WI38 (cell line): ENCODE measurements around the gene LY6G6F.

ENCODE experiments used
- H3K4me3 ChIP-seq: 2 replicates; pipeline ENCODE4 v1.5.1; 2011; ENCODE audit warnings: low read depth, mild to moderate bottlenecking, control low read depth, low read length
- TF ChIP-seq, protein P1 (sequence below): IDR thresholded peaks from 2 replicates; pipeline ENCODE4 v1.5.1; 2012; ENCODE audit warnings: low read depth, mild to moderate bottlenecking, control low read depth, low read length

LY6G6F gene

DNA sequence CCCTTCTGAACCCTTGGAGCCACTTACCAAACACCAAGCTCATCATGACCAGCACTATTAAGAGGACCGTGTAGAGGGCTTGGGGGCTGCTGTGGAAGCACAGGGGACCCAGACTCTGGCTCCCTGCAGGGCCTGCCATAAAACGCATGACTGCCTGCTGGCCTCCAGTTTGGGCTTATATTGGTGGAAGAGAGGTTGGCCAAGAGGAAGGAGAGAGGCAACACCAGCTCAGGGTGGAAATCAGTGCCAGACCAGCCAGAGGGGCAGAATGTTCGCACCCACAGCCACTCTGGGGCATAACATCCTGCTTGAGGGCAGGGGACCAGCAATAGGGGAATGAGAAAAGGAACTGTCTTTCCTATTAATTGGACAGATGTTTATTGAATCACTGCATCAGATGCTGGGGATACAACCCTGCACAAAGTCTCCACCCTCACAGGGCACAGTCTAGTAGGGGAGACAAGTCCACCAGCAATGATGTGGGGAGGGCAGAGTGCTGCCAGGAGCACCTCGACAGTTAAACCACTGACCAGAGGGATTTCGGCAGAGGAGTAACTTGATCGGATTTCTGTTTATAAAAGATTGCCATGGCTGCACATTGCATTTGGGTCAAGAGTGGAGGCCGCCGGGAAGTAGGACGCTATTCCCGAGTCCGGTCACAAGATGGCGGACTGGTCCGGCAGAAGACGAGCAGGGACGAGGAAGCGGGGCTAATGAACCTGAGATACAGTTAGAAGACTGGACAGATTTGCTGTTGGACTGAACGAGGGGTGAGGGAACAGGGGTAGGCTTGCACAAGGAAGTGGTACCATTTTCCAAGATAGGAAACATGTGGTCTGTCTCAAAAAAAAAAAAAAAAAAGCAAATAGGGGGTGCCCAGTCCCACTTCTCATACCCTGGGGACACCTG lies 26.2 kb upstream of the LY6G6F start, which contains the start of gene LY6G5C:
Gene LY6G5C, minus strand, starts transcription at position 842 of the 909 bp plus-strand sequence. Its CDS starts 694 bp downstream, at position 148.
- TF ChIP-seq, protein P1, sequence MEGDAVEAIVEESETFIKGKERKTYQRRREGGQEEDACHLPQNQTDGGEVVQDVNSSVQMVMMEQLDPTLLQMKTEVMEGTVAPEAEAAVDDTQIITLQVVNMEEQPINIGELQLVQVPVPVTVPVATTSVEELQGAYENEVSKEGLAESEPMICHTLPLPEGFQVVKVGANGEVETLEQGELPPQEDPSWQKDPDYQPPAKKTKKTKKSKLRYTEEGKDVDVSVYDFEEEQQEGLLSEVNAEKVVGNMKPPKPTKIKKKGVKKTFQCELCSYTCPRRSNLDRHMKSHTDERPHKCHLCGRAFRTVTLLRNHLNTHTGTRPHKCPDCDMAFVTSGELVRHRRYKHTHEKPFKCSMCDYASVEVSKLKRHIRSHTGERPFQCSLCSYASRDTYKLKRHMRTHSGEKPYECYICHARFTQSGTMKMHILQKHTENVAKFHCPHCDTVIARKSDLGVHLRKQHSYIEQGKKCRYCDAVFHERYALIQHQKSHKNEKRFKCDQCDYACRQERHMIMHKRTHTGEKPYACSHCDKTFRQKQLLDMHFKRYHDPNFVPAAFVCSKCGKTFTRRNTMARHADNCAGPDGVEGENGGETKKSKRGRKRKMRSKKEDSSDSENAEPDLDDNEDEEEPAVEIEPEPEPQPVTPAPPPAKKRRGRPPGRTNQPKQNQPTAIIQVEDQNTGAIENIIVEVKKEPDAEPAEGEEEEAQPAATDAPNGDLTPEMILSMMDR, result peak; percentile 54
- peak within 1 kb of the TSS; percentile 57 for H3K4me3 ChIP-seq

DNA sequence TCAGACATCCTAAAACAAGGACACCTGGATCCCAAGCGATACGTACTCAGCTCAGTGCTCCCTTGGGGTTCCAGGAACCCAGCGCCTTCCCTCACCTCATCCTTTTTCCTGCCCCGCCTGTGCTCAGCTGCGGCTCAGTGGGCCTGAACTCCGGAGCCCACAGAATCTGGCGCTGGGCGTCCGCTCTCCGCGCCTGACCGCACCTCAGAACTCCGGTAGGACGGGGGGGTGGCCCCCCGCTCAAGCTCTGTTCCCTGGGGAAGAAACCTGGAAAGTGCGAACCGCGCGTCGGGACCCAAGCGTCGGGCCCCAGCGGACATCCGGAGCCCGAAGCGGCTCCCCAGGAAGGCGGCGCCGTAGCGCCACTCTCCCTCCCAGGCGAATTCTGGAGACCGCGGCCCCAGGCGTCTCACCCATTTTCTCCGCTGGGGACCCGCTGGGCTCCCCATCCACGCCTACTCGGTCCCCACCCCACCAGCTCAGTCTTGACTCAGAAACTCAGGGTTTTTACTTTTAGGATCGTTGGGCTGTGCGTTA lies 25.5 kb upstream of the LY6G6F start:
- TF ChIP-seq, protein P1, result no peak
- peak overlapping the region; percentile 57 for H3K4me3 ChIP-seq

DNA sequence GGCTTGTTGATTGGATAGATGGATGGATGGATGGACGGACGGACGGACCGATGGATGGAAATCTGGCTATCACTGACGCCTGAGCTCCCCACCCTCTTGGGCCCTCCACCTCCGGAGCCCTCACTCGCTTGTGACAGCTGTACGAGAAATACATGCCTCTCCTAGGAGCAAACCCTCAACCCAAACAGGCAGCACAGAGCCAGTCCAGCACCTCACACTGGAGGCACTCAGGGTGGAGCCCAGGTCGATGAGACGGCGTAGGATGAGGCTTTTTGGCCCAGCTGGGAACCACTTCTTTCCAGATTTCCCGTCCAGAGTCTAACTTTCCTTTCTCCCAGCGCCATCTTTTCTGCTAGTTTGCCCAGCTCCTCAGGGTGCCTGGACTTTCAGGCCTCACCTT lies 23.1 kb upstream of the LY6G6F start:
- TF ChIP-seq, protein P1, result no peak

DNA sequence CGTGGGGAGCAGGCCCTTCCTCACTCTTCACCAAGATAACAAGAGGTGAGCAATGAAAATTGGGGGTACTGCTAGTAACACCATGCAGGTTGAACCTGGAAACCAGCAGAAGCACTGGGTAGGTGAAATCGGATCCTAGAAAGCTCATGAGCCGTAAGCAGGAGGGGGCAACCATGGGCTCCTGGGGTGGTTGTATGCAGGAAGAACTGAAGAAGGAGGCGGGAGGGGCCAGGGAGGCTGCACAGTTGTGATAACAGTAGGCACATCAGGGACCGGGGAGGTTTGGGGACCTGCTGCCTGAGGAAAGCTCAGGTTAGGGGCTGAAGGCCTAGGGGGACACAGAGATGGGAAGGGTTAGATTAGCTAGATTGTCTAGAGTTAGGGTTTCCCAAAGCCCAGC lies 20.2 kb upstream of the LY6G6F start:
- TF ChIP-seq, protein P1, result no peak

More for the DNA sequence above, 23.1 kb upstream of the LY6G6F start:
- H3K4me3 ChIP-seq, result no peak overlapping the region

DNA sequence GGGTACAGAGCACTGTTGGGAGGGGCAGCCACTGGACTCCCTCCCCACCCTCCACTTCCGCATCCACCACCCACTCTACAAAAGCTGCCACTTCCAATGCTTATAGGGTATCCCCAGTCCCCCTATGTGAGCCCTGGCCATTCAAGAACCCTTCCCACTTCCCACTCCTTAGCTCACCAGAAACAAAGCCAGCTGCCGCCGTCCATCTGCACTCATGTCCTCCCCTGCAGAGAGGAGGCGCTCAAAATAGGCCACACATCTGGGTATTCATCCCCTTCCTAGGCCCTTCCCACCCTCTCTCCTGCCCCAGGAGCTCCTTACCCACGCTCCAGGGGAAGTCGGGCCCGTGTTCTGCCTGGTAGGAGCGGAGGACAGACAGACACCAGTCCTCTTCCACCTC lies 19.3 kb upstream of the LY6G6F start:
- H3K4me3 ChIP-seq, result no peak overlapping the region
- TF ChIP-seq, protein P1, result no peak

More for the DNA sequence above, 20.2 kb upstream of the LY6G6F start:
- no peak overlapping the region for H3K4me3 ChIP-seq

DNA sequence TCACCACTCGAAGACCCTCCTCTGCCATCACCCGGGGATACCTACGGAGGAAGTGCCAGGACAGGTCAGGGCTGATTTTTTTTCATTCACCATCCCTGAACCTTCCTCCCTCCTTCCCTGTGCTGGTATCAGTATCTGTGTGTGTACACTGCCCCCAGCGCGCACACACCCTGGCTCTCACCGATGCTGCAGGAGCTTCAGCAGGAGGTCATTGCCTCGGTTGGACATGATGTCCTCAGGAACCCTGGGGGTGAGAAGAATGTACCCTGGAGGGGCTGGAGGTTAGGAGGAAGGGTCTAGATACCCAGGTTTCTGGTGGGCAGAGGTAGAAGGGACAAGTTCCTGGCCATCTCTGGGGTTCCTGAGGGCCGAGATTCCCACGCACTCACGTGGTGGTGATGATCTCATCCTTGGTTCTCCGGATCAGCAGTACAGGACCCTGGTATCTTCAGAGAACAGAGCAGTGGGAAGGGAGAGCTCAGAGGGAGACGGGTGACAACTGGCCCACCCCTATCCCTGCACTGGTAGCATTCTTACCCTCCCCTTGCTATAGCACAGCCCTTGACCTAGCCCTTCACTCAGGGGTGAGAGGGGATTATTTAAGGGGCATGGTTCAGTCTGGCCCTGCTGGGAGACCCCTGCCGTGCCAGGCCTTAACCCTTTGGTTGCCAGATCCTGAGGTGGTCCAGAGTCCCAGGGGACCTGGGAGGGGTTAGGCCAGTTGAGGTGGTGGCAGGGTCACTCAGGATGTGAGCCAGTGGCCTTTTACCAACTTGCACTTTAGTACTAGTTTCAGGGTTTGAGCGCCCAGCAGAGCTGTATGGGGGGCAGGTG lies 18.6 kb upstream of the LY6G6F start:
- TF ChIP-seq, protein P1, result no peak
- no peak overlapping the region for H3K4me3 ChIP-seq
